DOHH2 (cell line): ENCODE measurements around the gene NASP.

ENCODE experiments used
- H3F3A ChIP-seq: fragments of 200-600 bp; sonication (generic), shearing (Covaris generic); 2 replicates; pipeline ENCODE4 v1.6.0; 2016; ENCODE audit warnings: antibody characterized with exemption, mild to moderate bottlenecking; ENCODE audit not compliant: control insufficient read depth, insufficient read depth
- H3K27ac ChIP-seq: fragments of 200-600 bp; sonication (generic); 2 replicates; pipeline ENCODE4 v1.5.1; 2014; ENCODE audit warnings: low read depth, mild to moderate bottlenecking, low read length, moderate library complexity
- H3K27me3 ChIP-seq: fragments of 200-600 bp; sonication (generic); 2 replicates; pipeline ENCODE4 v1.6.1; 2014; ENCODE audit warnings: mild to moderate bottlenecking, low read length, mixed read lengths; ENCODE audit not compliant: control insufficient read depth
- H3K36me3 ChIP-seq: fragments of 200-600 bp; sonication (generic); 2 replicates; pipeline ENCODE4 v1.6.1; 2014; ENCODE audit warnings: mild to moderate bottlenecking, low read length, moderate library complexity, mixed read lengths; ENCODE audit not compliant: control insufficient read depth
- H3K4me1 ChIP-seq: fragments of 200-600 bp; sonication (generic); 2 replicates; pipeline ENCODE4 v1.6.1; 2014; ENCODE audit warnings: mild to moderate bottlenecking, low read length, mixed read lengths; ENCODE audit not compliant: control insufficient read depth
- H3K4me2 ChIP-seq: fragments of 200-600 bp; sonication (generic); 2 replicates; pipeline ENCODE4 v1.6.0; 2014; ENCODE audit warnings: mild to moderate bottlenecking, low read length, moderate library complexity
- H3K4me3 ChIP-seq: fragments of 200-600 bp; sonication (generic); 2 replicates; pipeline ENCODE4 v1.5.1; 2014; ENCODE audit warnings: mild to moderate bottlenecking, low read length, mixed read lengths
- H3K79me2 ChIP-seq: fragments of 200-600 bp; sonication (generic); 2 replicates; pipeline ENCODE4 v1.6.1; 2014; ENCODE audit warnings: mild to moderate bottlenecking, low read length, mixed read lengths; ENCODE audit not compliant: control insufficient read depth
- H3K9me2 ChIP-seq: fragments of 200-600 bp; sonication (generic); replicated peaks from 2 replicates; pipeline ENCODE4 v1.6.1; 2014; ENCODE audit warnings: mild to moderate bottlenecking, low read length, mixed read lengths; ENCODE audit not compliant: control insufficient read depth
- H3K9me3 ChIP-seq: fragments of 200-600 bp; sonication (generic); 2 replicates; pipeline ENCODE4 v1.6.1; 2014; ENCODE audit warnings: antibody characterized with exemption, low read length, mixed read lengths; ENCODE audit not compliant: control insufficient read depth, insufficient read depth
- H4K20me1 ChIP-seq: fragments of 200-600 bp; sonication (generic); 2 replicates; pipeline ENCODE4 v1.6.0; 2014; ENCODE audit warnings: low read depth, mild to moderate bottlenecking, antibody characterized with exemption, low read length, moderate library complexity; ENCODE audit not compliant: control insufficient read depth, insufficient read depth
- CTCF ChIP-seq: fragments of 200-600 bp; sonication (generic); IDR thresholded peaks from one replicate; pipeline ENCODE4 v1.5.1; 2014; ENCODE audit warnings: antibody characterized with exemption, mild to moderate bottlenecking, low read depth, low read length; ENCODE audit not compliant: poor library complexity, severe bottlenecking
- EZH2phosphoT487 ChIP-seq: fragments of 200-600 bp; sonication (generic); IDR thresholded peaks from 2 replicates; pipeline ENCODE4 v1.6.1; 2017; ENCODE audit warnings: borderline replicate concordance, mild to moderate bottlenecking, antibody characterized with exemption, low read length, moderate library complexity, mixed read lengths

NASP gene

GRCh38 chr1:45647248-45648021 lies 63.6 kb downstream of the NASP start:
- peaks cover 86% of the 10 kb centered on the region for H3K79me2 ChIP-seq

GRCh38 chr1:45654540-45655280 lies 70.9 kb downstream of the NASP start:
- Histone ChIP-seq H3K27ac (no peak overlapping the region), H3K4me3 (no peak overlapping the region), H3K9me2 (no peaks in the 10 kb centered on the region), H3K4me1 (no peaks in the 10 kb centered on the region), H3K9me3 (no peaks in the 10 kb centered on the region), H3K27me3 (no peaks in the 10 kb centered on the region), H4K20me1 (no peaks in the 10 kb centered on the region), H3K79me2 (peaks cover 37% of the 10 kb centered on the region), H3F3A (no peaks in the 10 kb centered on the region), H3K4me2 (no peak overlapping the region), H3K36me3 (peaks cover 91% of the 10 kb centered on the region)
- no peak for TF ChIP-seq EZH2phosphoT487

More at GRCh38 chr1:45647248-45648021, 63.6 kb downstream of the NASP start:
- no peaks in the 10 kb centered on the region for H3K27me3 ChIP-seq
- H4K20me1 ChIP-seq, result 0 out of 2 replicates have a peak, but pooled peaks cover 7% of the 10 kb centered on the region
- H3K4me2 ChIP-seq, result no peak overlapping the region
- H3K9me2 ChIP-seq, result no peaks in the 10 kb centered on the region
- H3K4me3 ChIP-seq, result no peak overlapping the region
- peaks cover 21% of the 10 kb centered on the region for H3F3A ChIP-seq
- peaks cover 77% of the 10 kb centered on the region for H3K36me3 ChIP-seq
- no peak overlapping the region for H3K27ac ChIP-seq
- TF ChIP-seq CTCF (no peak), EZH2phosphoT487 (no peak)
- H3K4me1 ChIP-seq, result peaks cover 49% of the 10 kb centered on the region
- no peaks in the 10 kb centered on the region for H3K9me3 ChIP-seq

GRCh38 chr1:45656573-45657226 lies 72.9 kb downstream of the NASP start:
- Histone ChIP-seq H3F3A (no peaks in the 10 kb centered on the region), H4K20me1 (no peaks in the 10 kb centered on the region), H3K79me2 (peaks cover 38% of the 10 kb centered on the region), H3K4me2 (no peak overlapping the region), H3K9me3 (no peaks in the 10 kb centered on the region), H3K27me3 (no peaks in the 10 kb centered on the region), H3K4me1 (no peaks in the 10 kb centered on the region), H3K27ac (no peak overlapping the region), H3K4me3 (no peak overlapping the region), H3K36me3 (peaks cover 92% of the 10 kb centered on the region), H3K9me2 (no peaks in the 10 kb centered on the region)
- no peak for TF ChIP-seq CTCF
- TF ChIP-seq EZH2phosphoT487, result no peak
